Activated CD8-positive, alpha-beta memory T cell treated with anti-CD3 and anti-CD28 coated beads for 36 hours (primary cell): ENCODE results near the gene CREBRF. TPM values are rescaled to one million over a fixed set of nuclear protein-coding genes. Genes with fewer than 3 reads are reported as not detected.
"Not testable (repeated sequence)": the region's sequence is repeated elsewhere in the genome, so short reads cannot be mapped to it uniquely, and the experiment has no call there.

Experiments used
- CTCF ChIA-PET: fragments of 350-600 bp; sonication (Branson Sonifier 250); formaldehyde crosslinking; loops from one replicate; lab custom pipeline; 2021; ENCODE audit warnings: antibody characterized with exemption; lab: Charles Lee
- POLR2A ChIA-PET: fragments of 350-600 bp; sonication (Branson Sonifier 250); formaldehyde crosslinking; loops from one replicate; lab custom pipeline; 2021; ENCODE audit warnings: antibody characterized with exemption; lab: Charles Lee
- total RNA-seq, 2 experiments: library from RNA; stranded (reverse); gene quantifications; one replicate each; pipeline ENCODE4 v1.2.3, GENCODE V29; 2021

Gene CREBRF, protein sequence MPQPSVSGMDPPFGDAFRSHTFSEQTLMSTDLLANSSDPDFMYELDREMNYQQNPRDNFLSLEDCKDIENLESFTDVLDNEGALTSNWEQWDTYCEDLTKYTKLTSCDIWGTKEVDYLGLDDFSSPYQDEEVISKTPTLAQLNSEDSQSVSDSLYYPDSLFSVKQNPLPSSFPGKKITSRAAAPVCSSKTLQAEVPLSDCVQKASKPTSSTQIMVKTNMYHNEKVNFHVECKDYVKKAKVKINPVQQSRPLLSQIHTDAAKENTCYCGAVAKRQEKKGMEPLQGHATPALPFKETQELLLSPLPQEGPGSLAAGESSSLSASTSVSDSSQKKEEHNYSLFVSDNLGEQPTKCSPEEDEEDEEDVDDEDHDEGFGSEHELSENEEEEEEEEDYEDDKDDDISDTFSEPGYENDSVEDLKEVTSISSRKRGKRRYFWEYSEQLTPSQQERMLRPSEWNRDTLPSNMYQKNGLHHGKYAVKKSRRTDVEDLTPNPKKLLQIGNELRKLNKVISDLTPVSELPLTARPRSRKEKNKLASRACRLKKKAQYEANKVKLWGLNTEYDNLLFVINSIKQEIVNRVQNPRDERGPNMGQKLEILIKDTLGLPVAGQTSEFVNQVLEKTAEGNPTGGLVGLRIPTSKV
- total RNA-seq: 1 to 10 TPM; 5.4 to 5.6 TPM

DNA sequence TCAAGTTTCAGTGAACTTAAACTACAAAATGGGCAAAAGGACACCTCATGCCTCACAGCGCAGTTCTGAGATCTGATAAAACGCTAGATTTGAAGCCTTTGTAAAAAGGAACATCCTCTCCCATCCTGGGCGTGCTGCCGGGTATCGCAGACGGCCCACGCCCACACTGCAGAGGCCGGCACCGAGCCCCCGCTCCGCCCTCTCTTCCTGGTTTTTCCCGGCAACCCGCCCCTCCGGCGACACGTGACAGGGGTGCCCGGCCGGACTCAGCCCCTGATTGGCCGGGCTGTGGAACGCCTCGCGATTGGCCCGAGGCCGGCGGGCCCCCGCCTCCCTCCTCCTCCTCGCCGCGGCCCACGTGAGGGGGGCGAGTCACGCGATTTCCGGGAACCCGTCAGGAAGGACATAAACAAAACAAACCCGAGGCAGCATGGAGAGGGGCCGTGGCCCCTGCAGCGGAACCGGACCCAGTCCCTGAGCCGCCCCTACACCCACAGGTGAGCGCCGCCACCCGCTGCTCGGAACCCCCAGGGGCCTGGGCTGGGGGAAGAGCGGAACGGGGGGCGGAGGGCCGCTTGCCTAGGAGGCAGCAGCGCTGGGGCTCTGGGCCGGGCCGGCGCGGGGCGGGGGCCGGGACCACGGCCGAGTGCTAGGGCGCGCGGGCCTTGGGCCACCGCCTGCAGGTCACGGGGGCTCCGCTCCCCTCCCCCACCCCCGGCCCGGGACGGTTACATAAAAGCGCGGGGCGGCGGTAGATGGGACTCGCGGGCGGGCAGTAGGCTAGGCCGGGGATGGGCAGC lies at the start of gene CREBRF:
Gene CREBRF (plus strand): TSS at position 370 of the 800 bp plus-strand sequence. CDS start 24,424 bp downstream, outside the sequence.
- CTCF ChIA-PET: no interaction called here
- POLR2A ChIA-PET: interaction anchor here (1.3 to 1.8 kb wide), 3 partner anchors 21 to 97 kb away, joined by 3 to 23 read pairs (median 11); partner anchors contain the start of genes ATP6V0E1 and RPL26L1

DNA sequence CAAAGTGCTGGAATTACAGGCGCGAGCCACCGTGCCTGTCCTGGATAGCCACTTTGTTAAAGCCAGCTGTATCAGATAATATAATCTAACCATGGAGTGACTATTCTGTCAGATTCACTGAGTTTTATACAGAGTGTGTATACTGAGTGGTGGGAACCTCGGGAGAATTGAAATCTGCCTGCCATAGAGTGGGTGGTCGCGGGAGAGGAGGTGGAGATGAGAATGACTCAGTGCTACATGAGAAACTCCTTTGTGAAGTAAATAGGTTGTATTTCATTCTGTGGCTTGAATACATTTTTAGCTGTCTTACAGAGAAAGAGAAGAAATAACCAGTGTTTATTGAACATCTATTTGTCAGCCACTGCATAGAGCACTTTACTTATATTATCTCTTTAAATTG lies 46.1 kb upstream of the CREBRF start:
- POLR2A ChIA-PET: no interaction called here

DNA sequence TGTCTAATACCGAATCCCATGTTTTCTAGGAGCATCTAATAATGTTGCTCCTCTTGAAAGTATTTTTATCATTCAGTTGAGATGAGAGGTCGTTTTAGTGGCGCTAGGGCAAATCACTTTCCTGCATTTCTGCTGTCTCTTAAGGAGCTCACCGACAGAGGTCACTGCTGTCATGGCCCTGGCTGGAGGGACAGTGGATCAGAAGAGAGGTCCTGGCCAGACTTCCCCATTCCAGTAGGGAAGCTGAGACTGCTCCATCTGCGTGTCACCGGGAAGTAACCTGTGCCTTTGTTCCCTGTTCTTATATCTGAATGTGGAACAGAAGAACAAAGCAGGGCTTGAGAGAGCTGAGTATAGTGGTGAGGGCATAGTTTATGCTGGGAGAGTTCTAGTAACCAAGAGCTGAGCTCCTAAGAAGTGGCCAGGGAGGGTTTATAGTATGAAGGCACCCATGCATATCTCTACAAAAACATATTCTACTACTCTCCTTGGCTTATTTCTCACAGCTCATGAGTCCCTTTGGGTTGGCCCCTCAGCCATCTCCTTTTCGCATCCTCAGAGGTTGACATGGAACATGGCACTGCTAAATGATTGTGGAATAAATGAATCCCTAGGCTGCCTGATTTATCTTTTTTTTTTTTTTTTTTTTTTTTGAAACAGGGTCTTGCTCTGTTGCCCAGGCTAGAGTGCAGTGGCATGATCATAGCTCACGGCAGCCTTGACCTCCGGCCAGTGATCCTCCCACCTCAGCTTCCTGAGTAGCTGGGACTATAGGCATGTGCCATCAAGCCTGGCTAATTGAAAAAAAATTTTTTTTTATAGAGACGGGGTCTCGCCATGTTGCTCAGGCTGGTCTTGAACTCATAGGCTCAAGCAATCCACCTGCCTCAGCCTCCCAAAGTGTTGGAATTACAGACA lies 45.3 kb upstream of the CREBRF start:
- ChIA-PET POLR2A (no interaction called here), CTCF (interaction anchor here (1.0 to 1.3 kb wide), 2 partner anchors 13 to 24 kb away, joined by 3 to 5 read pairs; no protein-coding TSS in a partner anchor)

More for the DNA sequence above, 46.1 kb upstream of the CREBRF start:
- CTCF ChIA-PET: interaction anchor here (1.3 kb wide), 1 partner anchor 12 kb away, joined by 5 read pairs; no protein-coding TSS in a partner anchor

DNA sequence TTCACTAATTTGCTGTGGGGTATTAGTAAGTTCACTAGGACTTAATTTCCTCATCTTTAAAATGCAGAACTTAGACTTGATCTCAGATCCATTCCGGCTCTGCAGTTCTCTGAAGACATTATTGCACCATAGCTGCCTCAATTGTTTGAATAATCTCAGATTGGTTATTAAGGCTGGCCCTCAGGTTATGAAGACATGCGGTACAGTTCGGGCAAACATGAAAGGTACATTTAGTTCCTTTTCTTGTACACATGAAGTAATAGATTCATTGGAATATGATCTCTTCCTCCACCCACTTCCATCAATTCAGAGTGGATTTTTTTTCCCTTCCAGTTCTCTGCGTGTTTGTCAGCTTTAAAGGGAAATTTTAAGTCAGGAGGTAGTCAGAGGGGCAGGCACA lies 44.6 kb upstream of the CREBRF start:
- CTCF ChIA-PET: interaction anchor here (1.5 kb wide), 1 partner anchor 14 kb away, joined by 5 read pairs; no protein-coding TSS in a partner anchor
- POLR2A ChIA-PET: interaction anchor here (0.7 kb wide), 1 partner anchor 82 kb away, joined by 4 read pairs; no protein-coding TSS in a partner anchor

GRCh38 chr5:173012882-173013281 lies 43.3 kb upstream of the CREBRF start:
- POLR2A ChIA-PET: no interaction called here
- CTCF ChIA-PET: interaction anchor here (1.0 to 1.5 kb wide), 2 partner anchors 13 to 15 kb away, joined by 3 to 5 read pairs; no protein-coding TSS in a partner anchor

GRCh38 chr5:173014671-173015070 lies 41.5 kb upstream of the CREBRF start:
- POLR2A ChIA-PET: no interaction called here
- CTCF ChIA-PET: interaction anchor here (0.6 kb wide), 1 partner anchor 46 kb away, joined by 4 read pairs; no protein-coding TSS in a partner anchor

- CTCF ChIA-PET: no interaction called here
- POLR2A ChIA-PET: no interaction called here
Measured at GRCh38 chr5:173015192-173015591, 41.0 kb upstream of the CREBRF start.

- ChIA-PET POLR2A (no interaction called here), CTCF (interaction anchor here (1.4 kb wide), 1 partner anchor 31 kb away, joined by 4 read pairs; no protein-coding TSS in a partner anchor)
Measured at GRCh38 chr5:173015598-173016455, 40.3 kb upstream of the CREBRF start.

GRCh38 chr5:173016598-173017046 lies 39.5 kb upstream of the CREBRF start:
- ChIA-PET POLR2A (no interaction called here), CTCF (interaction anchor here (1.4 kb wide), 1 partner anchor 32 kb away, joined by 4 read pairs; no protein-coding TSS in a partner anchor)

DNA sequence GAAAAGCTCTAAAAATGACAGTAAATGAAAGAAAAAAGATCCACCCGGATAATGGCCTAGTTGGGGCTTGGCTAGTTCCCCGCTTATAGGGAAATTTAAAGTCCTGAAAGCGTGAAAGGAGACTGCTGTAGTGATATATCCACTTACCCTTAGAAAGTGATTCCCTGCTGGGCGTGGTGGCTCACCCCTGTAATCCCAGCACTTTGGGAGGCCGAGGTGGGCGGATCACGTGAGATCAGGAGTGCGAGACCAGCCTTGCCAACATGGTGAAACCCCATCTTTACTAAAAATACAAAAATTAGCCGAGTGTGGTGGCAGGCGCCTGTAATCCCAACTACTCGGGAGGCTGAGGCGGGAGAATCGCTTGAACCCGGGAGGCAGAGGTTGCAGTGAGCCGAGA lies 39.1 kb upstream of the CREBRF start:
- CTCF ChIA-PET: interaction anchor here (0.7 to 1.4 kb wide), 2 partner anchors 33 to 71 kb away, joined by 4 read pairs; no protein-coding TSS in a partner anchor
- POLR2A ChIA-PET: not testable (repeated sequence)

- ChIA-PET CTCF (interaction anchor here (1.2 kb wide), 1 partner anchor 35 kb away, joined by 3 read pairs; the partner anchor contains the start of gene ATP6V0E1), POLR2A (no interaction called here)
Measured at GRCh38 chr5:173018358-173018757, 37.8 kb upstream of the CREBRF start.

DNA sequence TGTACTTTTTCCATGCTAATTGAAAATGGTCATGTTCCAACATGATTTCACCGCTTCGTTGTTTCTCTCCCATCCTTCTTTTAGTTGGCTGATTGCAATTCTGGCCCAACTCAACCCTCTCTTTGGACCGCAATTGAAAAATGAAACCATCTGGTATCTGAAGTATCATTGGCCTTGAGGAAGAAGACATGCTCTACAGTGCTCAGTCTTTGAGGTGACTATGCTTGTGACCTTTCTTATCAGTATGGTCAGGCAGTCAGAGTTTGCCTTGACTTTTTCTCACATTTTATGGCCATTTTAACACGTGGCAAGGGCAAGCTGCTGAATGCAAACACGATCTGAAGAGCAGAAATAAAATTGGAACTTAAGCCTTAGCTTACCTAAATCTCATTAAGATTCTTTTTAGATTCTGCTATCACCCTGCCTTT lies 36.0 kb upstream of the CREBRF start:
- ChIA-PET POLR2A (no interaction called here), CTCF (no interaction called here)

GRCh38 chr5:173020643-173021042 lies 35.5 kb upstream of the CREBRF start:
- POLR2A ChIA-PET: no interaction called here
- CTCF ChIA-PET: no interaction called here

DNA sequence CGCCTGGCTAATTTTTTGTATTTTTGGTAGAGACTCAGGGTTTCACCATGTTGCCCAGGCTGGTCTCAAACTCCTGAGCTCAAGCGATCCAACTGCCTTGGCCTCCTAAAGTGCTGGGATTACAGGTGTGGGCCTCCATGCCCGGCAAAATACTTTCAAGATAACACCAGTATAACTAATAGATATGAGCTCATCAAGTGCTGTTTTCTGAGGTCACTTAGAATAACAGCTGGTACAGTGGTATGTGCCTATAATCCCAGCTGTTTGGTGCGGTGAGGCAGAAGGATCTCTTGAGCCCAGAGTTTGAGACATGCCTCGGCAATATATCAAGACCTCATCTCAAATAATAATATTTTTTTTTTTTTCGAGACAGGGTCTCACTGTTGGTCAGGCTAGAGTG lies 30.5 kb upstream of the CREBRF start:
- ChIA-PET POLR2A (interaction anchor here (0.7 kb wide), 1 partner anchor 19 kb away, joined by 8 read pairs; no protein-coding TSS in a partner anchor), CTCF (interaction anchor here (0.7 to 1.4 kb wide), 2 partner anchors 13 to 288 kb away, joined by 3 to 5 read pairs; no protein-coding TSS in a partner anchor)

DNA sequence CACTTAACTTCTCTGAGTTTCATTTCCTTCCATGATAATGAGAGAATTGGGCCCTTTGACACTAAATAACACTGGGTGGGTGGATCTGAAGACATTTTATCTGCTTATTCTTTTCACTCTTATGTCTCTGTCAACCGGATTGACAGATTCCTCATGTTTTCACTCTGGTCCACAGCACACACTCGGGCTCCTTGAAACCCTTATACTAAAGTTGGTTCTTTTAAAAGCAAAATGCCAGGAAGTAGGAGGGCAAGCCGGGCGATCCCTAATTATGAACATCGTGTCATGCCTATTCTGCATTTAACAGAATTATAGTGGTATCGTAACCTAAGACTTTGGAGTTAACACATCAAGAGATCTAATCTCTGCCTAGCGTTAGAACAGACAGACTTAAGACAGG lies 28.2 kb upstream of the CREBRF start:
- ChIA-PET CTCF (no interaction called here), POLR2A (interaction anchor here (0.7 kb wide), 1 partner anchor 204 kb away, joined by 8 read pairs; no protein-coding TSS in a partner anchor)

DNA sequence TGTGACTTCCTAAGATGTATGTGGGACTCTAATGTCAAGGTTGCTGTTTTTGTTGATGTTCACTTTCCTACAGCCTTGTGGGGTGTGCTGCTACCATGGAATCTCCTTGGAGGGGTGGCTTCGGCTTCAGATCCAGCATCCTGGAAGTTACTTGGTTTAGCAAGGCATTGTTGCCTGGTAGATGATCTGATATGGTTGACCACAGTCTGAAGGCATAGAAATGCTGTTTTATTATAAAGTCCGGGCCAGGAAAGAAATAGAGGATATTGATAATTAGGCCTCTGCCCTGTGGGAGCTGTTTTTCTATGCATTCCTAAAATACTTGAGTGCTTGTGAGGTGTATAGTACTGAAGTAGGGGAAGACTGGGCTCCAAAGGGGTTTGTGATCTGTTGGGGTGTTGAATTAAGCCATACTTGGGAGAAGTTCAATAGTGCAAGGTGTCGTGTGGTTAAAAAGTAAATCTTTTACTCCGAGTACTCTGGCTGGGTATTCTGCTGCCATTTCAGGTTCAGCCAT lies 27.3 kb upstream of the CREBRF start:
- CTCF ChIA-PET: no interaction called here

More for the DNA sequence above, 27.3 kb upstream of the CREBRF start:
- POLR2A ChIA-PET: no interaction called here
